Jurkat, Clone E6-1 (cell line): ENCODE measurements around the gene OR2A5.

ENCODE experiments used
- DNase-seq: peaks from one replicate; pipeline ENCODE4 v3.0.0-alpha.2; 2011; ENCODE audit warnings: low read depth, low spot score
- H3K4me3 ChIP-seq: 2 replicates; pipeline ENCODE4 v1.5.1; 2011; ENCODE audit warnings: mild to moderate bottlenecking, low read length, control low read depth, moderate library complexity

OR2A5 gene

GRCh38 chr7:144102041-144102440 lies 53.3 kb downstream of the OR2A5 start:
- DNase-seq: no peak
- H3K4me3 ChIP-seq: no peak overlapping the region

GRCh38 chr7:144105211-144105610 lies 56.5 kb downstream of the OR2A5 start:
- H3K4me3 ChIP-seq: no peak overlapping the region
- no peak for DNase-seq
